Measurements from ENCODE around the gene LRTM2.

Gene LRTM2

GRCh38 chr12:1836241-1836803 lies 16.0 kb downstream of the LRTM2 start:
- Histone ChIP-seq H3K4me3 (ENCODE audit: low read depth, low read length) (no peak overlapping the region), H3K9me3 (ENCODE audit: control insufficient read depth, insufficient read depth, low read length) (no peaks in the 10 kb centered on the region), H3K4me1 (ENCODE audit: control insufficient read depth, insufficient read depth, low read length) (no peaks in the 10 kb centered on the region), H3K36me3 (ENCODE audit: control insufficient read depth, insufficient read depth, low read length) (no peaks in the 10 kb centered on the region), H3K27me3 (ENCODE audit: control insufficient read depth, insufficient read depth, low read length) (no peaks in the 10 kb centered on the region), H3K9ac (ENCODE audit: low read depth, low read length) (no peak overlapping the region)

GRCh38 chr12:1836854-1837421 lies 16.6 kb downstream of the LRTM2 start:
- H3K36me3 ChIP-seq (ENCODE audit: control insufficient read depth, insufficient read depth, low read length): no peaks in the 10 kb centered on the region
- no peaks in the 10 kb centered on the region for H3K27me3 ChIP-seq (ENCODE audit: control insufficient read depth, insufficient read depth, low read length)
- H3K9ac ChIP-seq (ENCODE audit: low read depth, low read length): no peak overlapping the region
- H3K4me1 ChIP-seq (ENCODE audit: control insufficient read depth, insufficient read depth, low read length): no peaks in the 10 kb centered on the region
- no peaks in the 10 kb centered on the region for H3K9me3 ChIP-seq (ENCODE audit: control insufficient read depth, insufficient read depth, low read length)
- H3K4me3 ChIP-seq (ENCODE audit: low read depth, low read length): no peak overlapping the region

GRCh38 chr12:1837541-1838204 lies 17.3 kb downstream of the LRTM2 start:
- H3K9me3 ChIP-seq (ENCODE audit: control insufficient read depth, insufficient read depth, low read length): no peaks in the 10 kb centered on the region
- no peak overlapping the region for H3K9ac ChIP-seq (ENCODE audit: low read depth, low read length)
- H3K4me1 ChIP-seq (ENCODE audit: control insufficient read depth, insufficient read depth, low read length): no peaks in the 10 kb centered on the region
- H3K27me3 ChIP-seq (ENCODE audit: control insufficient read depth, insufficient read depth, low read length): no peaks in the 10 kb centered on the region
- no peaks in the 10 kb centered on the region for H3K36me3 ChIP-seq (ENCODE audit: control insufficient read depth, insufficient read depth, low read length)
- H3K4me3 ChIP-seq (ENCODE audit: low read depth, low read length): no peak overlapping the region

- Histone ChIP-seq H3K9ac (ENCODE audit: low read depth, low read length) (no peak overlapping the region), H3K9me3 (ENCODE audit: control insufficient read depth, insufficient read depth, low read length) (no peaks in the 10 kb centered on the region), H3K27me3 (ENCODE audit: control insufficient read depth, insufficient read depth, low read length) (no peaks in the 10 kb centered on the region), H3K4me3 (ENCODE audit: low read depth, low read length) (no peak overlapping the region), H3K36me3 (ENCODE audit: control insufficient read depth, insufficient read depth, low read length) (no peaks in the 10 kb centered on the region), H3K4me1 (ENCODE audit: control insufficient read depth, insufficient read depth, low read length) (no peaks in the 10 kb centered on the region)
Observed at GRCh38 chr12:1838205-1838993, 18.0 kb downstream of the LRTM2 start.

- no peak overlapping the region for H3K9ac ChIP-seq (ENCODE audit: low read depth, low read length)
- peaks cover under 1% of the 10 kb centered on the region for H3K4me1 ChIP-seq (ENCODE audit: control insufficient read depth, insufficient read depth, low read length)
- no peak overlapping the region for H3K4me3 ChIP-seq (ENCODE audit: low read depth, low read length)
- H3K9me3 ChIP-seq (ENCODE audit: control insufficient read depth, insufficient read depth, low read length): no peaks in the 10 kb centered on the region
- H3K27me3 ChIP-seq (ENCODE audit: control insufficient read depth, insufficient read depth, low read length): no peaks in the 10 kb centered on the region
- H3K36me3 ChIP-seq (ENCODE audit: control insufficient read depth, insufficient read depth, low read length): no peaks in the 10 kb centered on the region
Observed at GRCh38 chr12:1838994-1839365, 18.6 kb downstream of the LRTM2 start.

- H3K9ac ChIP-seq (ENCODE audit: low read depth, low read length): no peak overlapping the region
- H3K4me1 ChIP-seq (ENCODE audit: control insufficient read depth, insufficient read depth, low read length): peaks cover 3% of the 10 kb centered on the region
- H3K27me3 ChIP-seq (ENCODE audit: control insufficient read depth, insufficient read depth, low read length): no peaks in the 10 kb centered on the region
- H3K36me3 ChIP-seq (ENCODE audit: control insufficient read depth, insufficient read depth, low read length): no peaks in the 10 kb centered on the region
- no peak overlapping the region for H3K4me3 ChIP-seq (ENCODE audit: low read depth, low read length)
- no peaks in the 10 kb centered on the region for H3K9me3 ChIP-seq (ENCODE audit: control insufficient read depth, insufficient read depth, low read length)
Observed at GRCh38 chr12:1839464-1839863, 19.1 kb downstream of the LRTM2 start.

- H3K36me3 ChIP-seq (ENCODE audit: control insufficient read depth, insufficient read depth, low read length): no peaks in the 10 kb centered on the region
- H3K9me3 ChIP-seq (ENCODE audit: control insufficient read depth, insufficient read depth, low read length): no peaks in the 10 kb centered on the region
- H3K9ac ChIP-seq (ENCODE audit: low read depth, low read length): no peak overlapping the region
- H3K4me3 ChIP-seq (ENCODE audit: low read depth, low read length): no peak overlapping the region
- peaks cover 5% of the 10 kb centered on the region for H3K4me1 ChIP-seq (ENCODE audit: control insufficient read depth, insufficient read depth, low read length)
- no peaks in the 10 kb centered on the region for H3K27me3 ChIP-seq (ENCODE audit: control insufficient read depth, insufficient read depth, low read length)
Observed at GRCh38 chr12:1839956-1840951, 19.9 kb downstream of the LRTM2 start.

- peak overlapping the region; percentile 24 for H3K9ac ChIP-seq (ENCODE audit: low read depth, low read length)
- H3K4me3 ChIP-seq (ENCODE audit: low read depth, low read length): no peak overlapping the region
- no peaks in the 10 kb centered on the region for H3K9me3 ChIP-seq (ENCODE audit: control insufficient read depth, insufficient read depth, low read length)
- no peaks in the 10 kb centered on the region for H3K36me3 ChIP-seq (ENCODE audit: control insufficient read depth, insufficient read depth, low read length)
- H3K27me3 ChIP-seq (ENCODE audit: control insufficient read depth, insufficient read depth, low read length): no peaks in the 10 kb centered on the region
- H3K4me1 ChIP-seq (ENCODE audit: control insufficient read depth, insufficient read depth, low read length): peaks cover 5% of the 10 kb centered on the region
Observed at GRCh38 chr12:1840981-1841425, 20.6 kb downstream of the LRTM2 start.

- Histone ChIP-seq H3K9me3 (ENCODE audit: control insufficient read depth, insufficient read depth, low read length) (no peaks in the 10 kb centered on the region), H3K4me1 (ENCODE audit: control insufficient read depth, insufficient read depth, low read length) (peaks cover 5% of the 10 kb centered on the region), H3K4me3 (ENCODE audit: low read depth, low read length) (no peak overlapping the region), H3K27me3 (ENCODE audit: control insufficient read depth, insufficient read depth, low read length) (no peaks in the 10 kb centered on the region), H3K9ac (ENCODE audit: low read depth, low read length) (peak overlapping the region; percentile 24), H3K36me3 (ENCODE audit: control insufficient read depth, insufficient read depth, low read length) (no peaks in the 10 kb centered on the region)
Observed at GRCh38 chr12:1841586-1842182, 21.3 kb downstream of the LRTM2 start.

- Histone ChIP-seq H3K27me3 (ENCODE audit: control insufficient read depth, insufficient read depth, low read length) (no peaks in the 10 kb centered on the region), H3K4me1 (ENCODE audit: control insufficient read depth, insufficient read depth, low read length) (peaks cover 5% of the 10 kb centered on the region)
Observed at GRCh38 chr12:1842183-1842904, 22.0 kb downstream of the LRTM2 start.

More at GRCh38 chr12:1842183-1842904, 22.0 kb downstream of the LRTM2 start:
- Histone ChIP-seq H3K9me3 (ENCODE audit: control insufficient read depth, insufficient read depth, low read length) (no peaks in the 10 kb centered on the region), H3K4me3 (ENCODE audit: low read depth, low read length) (no peak overlapping the region), H3K9ac (ENCODE audit: low read depth, low read length) (no peak overlapping the region), H3K36me3 (ENCODE audit: control insufficient read depth, insufficient read depth, low read length) (no peaks in the 10 kb centered on the region)

Measured in iPS-15b (cell line).